H1 (cell line): ENCODE measurements around the gene DCTN2. TPM values are rescaled to one million over a fixed set of nuclear protein-coding genes. Genes with fewer than 3 reads are reported as not detected.

Experiments
- BRCA1 ChIP-seq: IDR thresholded peaks from 2 replicates; pipeline ENCODE4 v1.6.1; 2012; ENCODE audit warnings: low read depth, low read length, improper control_type of control experiment
- CHD2 ChIP-seq: IDR thresholded peaks from 2 replicates; pipeline ENCODE4 v1.6.1; 2012; ENCODE audit warnings: low read length, improper control_type of control experiment
- CREB1 ChIP-seq: IDR thresholded peaks from 2 replicates; pipeline ENCODE4 v1.6.1; 2012; ENCODE audit warnings: inconsistent platforms
- EGR1 ChIP-seq: IDR thresholded peaks from 2 replicates; pipeline ENCODE4 v1.6.1; 2011; ENCODE audit warnings: low read depth, low read length, borderline replicate concordance
- EP300 ChIP-seq, 2 experiments: IDR thresholded peaks; 1 replicate in 1 of 2; 2 replicates in 1 of 2; pipeline ENCODE4 v1.6.1; 2011 to 2012; ENCODE audit warnings: low read depth in 2 of 2, low read length in 2 of 2, mild to moderate bottlenecking in 2 of 2, borderline replicate concordance in 1 of 2, inconsistent platforms in 1 of 2, moderate library complexity in 1 of 2
- EZH2 ChIP-seq: fragments of 200-600 bp; sonication (generic); IDR thresholded peaks from 2 replicates; pipeline ENCODE4 v1.7.1; 2012; ENCODE audit warnings: low read depth, mild to moderate bottlenecking, moderate library complexity, low read length, inconsistent platforms; ENCODE audit not compliant: severe bottlenecking
- HDAC2 ChIP-seq, 2 experiments: fragments of 300-600 bp in 1 of 2; sonication (generic) in 1 of 2; IDR thresholded peaks; 2 replicates each; pipeline ENCODE4 v1.6.1; 2011 to 2012; ENCODE audit warnings: low read depth in 2 of 2, low read length in 2 of 2, mild to moderate bottlenecking in 2 of 2, moderate library complexity in 2 of 2, borderline replicate concordance in 1 of 2, inconsistent platforms in 1 of 2
- KDM4A ChIP-seq: IDR thresholded peaks from one replicate; pipeline ENCODE4 v1.7.1; 2012; ENCODE audit warnings: low read depth, mild to moderate bottlenecking, moderate library complexity, low read length, inconsistent platforms; ENCODE audit not compliant: severe bottlenecking
- KDM5A ChIP-seq: fragments of 200-600 bp; IDR thresholded peaks from 2 replicates; pipeline ENCODE4 v1.7.1; 2012; ENCODE audit warnings: mild to moderate bottlenecking, low read length, inconsistent platforms, mixed read lengths
- POLR2A ChIP-seq, 2 experiments: IDR thresholded peaks; 1 replicate in 1 of 2; 2 replicates in 1 of 2; pipeline ENCODE4 v1.6.1; 2011; ENCODE audit warnings: low read depth in 2 of 2, low read length in 2 of 2, mild to moderate bottlenecking in 2 of 2; ENCODE audit errors: control extremely low read depth in 1 of 2
- POLR2AphosphoS5 ChIP-seq: IDR thresholded peaks from 2 replicates; pipeline ENCODE4 v1.6.1; 2011; ENCODE audit warnings: low read depth, low read length
- RBBP5 ChIP-seq: IDR thresholded peaks from 2 replicates; pipeline ENCODE4 v1.7.1; 2012; ENCODE audit warnings: low read depth, mild to moderate bottlenecking, inconsistent platforms, low read length, moderate library complexity, borderline replicate concordance
- SIN3A ChIP-seq, 2 experiments: IDR thresholded peaks in 1 of 2; conservative IDR thresholded peaks in 1 of 2; 2 replicates each; pipeline ENCODE4 v1.6.1; 2011 to 2012; ENCODE audit warnings: low read length in 2 of 2, improper control_type of control experiment in 1 of 2, low read depth in 1 of 2, mild to moderate bottlenecking in 1 of 2
- SIRT6 ChIP-seq: IDR thresholded peaks from one replicate; pipeline ENCODE4 v1.7.1; 2012; ENCODE audit warnings: low read length, inconsistent platforms
- SP1 ChIP-seq: IDR thresholded peaks from 2 replicates; pipeline ENCODE4 v1.6.1; 2011; ENCODE audit warnings: low read depth, low read length
- SP4 ChIP-seq: IDR thresholded peaks from 2 replicates; pipeline ENCODE4 v1.6.1; 2012; ENCODE audit warnings: low read length, inconsistent platforms
- TBP ChIP-seq: IDR thresholded peaks from 2 replicates; pipeline ENCODE4 v1.6.1; 2011; ENCODE audit warnings: low read depth, low read length, improper control_type of control experiment
- TEAD4 ChIP-seq: IDR thresholded peaks from 2 replicates; pipeline ENCODE4 v1.6.1; 2012; ENCODE audit warnings: low read depth, low read length, inconsistent platforms, mixed read lengths
- YY1 ChIP-seq: IDR thresholded peaks from 2 replicates; pipeline ENCODE4 v1.6.1; 2011; ENCODE audit warnings: low read depth, mild to moderate bottlenecking, low read length
- polyA plus RNA-seq, 7 experiments: library from polyadenylated mRNA; depleted of rRNA in 3 of 7; stranded (reverse) in 5 of 7; unstranded in 2 of 7; fragments of >200 nt in 5 of 7; fragments of 200-250 nt in 2 of 7; gene quantifications; 1 replicate in 5 of 7; 2 replicates in 1 of 7; 4 replicates in 1 of 7; pipeline versions ENCODE4 v1.2.1 to v1.2.3, GENCODE V29; 2011 to 2013; ENCODE audit warnings: missing spikeins in 2 of 7, mixed read lengths in 2 of 7
- total RNA-seq: library from RNA; stranded (reverse); fragmentation: NEBNext Ultra II Directional; extraction: Animal tissue kit (Norgen Biotek cat#: 25700); gene quantifications from 2 replicates; pipeline ENCODE4 v1.2.1, GENCODE V29; 2021
- TF ChIP-seq, protein P1 (sequence below): IDR thresholded peaks from 2 replicates; pipeline ENCODE4 v1.6.1; 2012; ENCODE audit warnings: inconsistent platforms
- TF ChIP-seq, protein P2 (sequence below): IDR thresholded peaks from 2 replicates; pipeline ENCODE4 v1.6.1; 2012; ENCODE audit warnings: inconsistent platforms
- TF ChIP-seq, protein P3 (sequence below): IDR thresholded peaks from 2 replicates; pipeline ENCODE4 v1.6.1; 2011; ENCODE audit warnings: low read length, improper control_type of control experiment

The DCTN2 gene
- total and polyA plus RNA-seq, 2 of the 8 experiments (the other 6 are each of a cell fraction or from before 2014, with no cell fraction given), result 90.3 to 91.9 TPM

DNA sequence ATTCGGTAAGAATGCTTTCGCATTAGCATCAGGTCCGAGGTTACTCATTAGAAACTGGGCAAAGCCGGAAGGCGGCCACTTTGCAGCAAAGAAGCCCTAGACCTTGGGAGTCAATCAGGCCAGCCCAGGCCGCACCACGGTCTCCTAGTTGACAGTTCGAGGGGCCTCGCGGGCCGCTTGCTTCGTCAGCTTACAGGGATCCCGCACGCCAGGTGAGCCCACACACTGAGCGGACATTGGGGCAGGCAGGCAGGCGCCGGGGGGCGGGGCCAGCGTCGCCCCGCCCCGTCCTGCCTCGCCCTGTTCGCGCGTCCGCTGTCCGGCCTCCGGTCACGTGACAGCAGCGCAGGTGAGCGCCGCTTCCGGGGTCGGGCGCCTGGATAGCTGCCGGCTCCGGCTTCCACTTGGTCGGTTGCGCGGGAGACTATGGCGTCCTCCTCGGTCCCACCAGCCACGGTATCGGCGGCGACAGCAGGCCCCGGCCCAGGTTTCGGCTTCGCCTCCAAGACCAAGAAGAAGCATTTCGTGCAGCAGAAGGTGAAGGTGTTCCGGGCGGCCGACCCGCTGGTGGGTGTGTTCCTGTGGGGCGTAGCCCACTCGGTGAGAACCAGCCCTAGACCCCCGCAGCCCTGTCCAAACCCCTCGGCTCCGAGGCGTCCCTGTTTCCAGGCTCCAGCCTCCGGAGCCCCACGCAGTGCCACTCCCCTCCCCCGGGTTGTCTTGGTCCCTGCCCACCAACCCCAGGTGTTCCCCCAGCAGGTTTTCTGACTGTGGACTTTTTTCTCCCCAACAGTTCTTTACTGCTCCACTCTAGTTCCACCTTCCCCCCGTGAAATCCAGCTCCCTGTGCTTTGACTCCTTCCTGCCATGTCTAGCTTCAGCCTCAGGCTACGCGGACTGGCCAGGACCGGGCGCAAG, 44.1 kb upstream of the DCTN2 start, which contains the start of gene PIP4K2C (continued):
- TF ChIP-seq TBP, result peak; percentile 59; the same call in 1 of the 2 replicates
- peak; percentile 70; the same call in 1 of the 2 replicates for TF ChIP-seq YY1
- no peak for TF ChIP-seq EGR1
- no peak for TF ChIP-seq SIRT6
- TF ChIP-seq EZH2, result peak; percentile 22
- TF ChIP-seq CHD2, result no peak
- TF ChIP-seq HDAC2 (IDR thresholded peaks at IDR 0.05; ENCODE audit: borderline replicate concordance in 1 of 2, low read depth in 2 of 2, low read length in 2 of 2), result 0 out of 4 replicates have a peak, but pooled peaks of 1 of the 2 experiments have one; percentile 83
- 0 out of 2 replicates have a peak, but pooled peaks have one; percentile 22 for TF ChIP-seq TEAD4
- TF ChIP-seq CREB1, result peak; percentile 59
- TF ChIP-seq, protein P1, sequence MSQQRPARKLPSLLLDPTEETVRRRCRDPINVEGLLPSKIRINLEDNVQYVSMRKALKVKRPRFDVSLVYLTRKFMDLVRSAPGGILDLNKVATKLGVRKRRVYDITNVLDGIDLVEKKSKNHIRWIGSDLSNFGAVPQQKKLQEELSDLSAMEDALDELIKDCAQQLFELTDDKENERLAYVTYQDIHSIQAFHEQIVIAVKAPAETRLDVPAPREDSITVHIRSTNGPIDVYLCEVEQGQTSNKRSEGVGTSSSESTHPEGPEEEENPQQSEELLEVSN, result peak; percentile 31
- TF ChIP-seq SP1, result peak; percentile 21; the same call in 1 of the 2 replicates
- 0 out of 2 replicates have a peak, but pooled peaks have one; percentile 19 for TF ChIP-seq KDM5A
- peak; percentile 71 to 95; a peak in 3 of 4 replicates for TF ChIP-seq SIN3A (conservative IDR thresholded peaks at IDR 0.05 in 1 of 2, IDR thresholded peaks at IDR 0.05 in 1 of 2; ENCODE audit: low read depth in 1 of 2, low read length in 2 of 2)
- peak; percentile 91; the same call in 1 of the 2 replicates for TF ChIP-seq RBBP5
- TF ChIP-seq, protein P2, sequence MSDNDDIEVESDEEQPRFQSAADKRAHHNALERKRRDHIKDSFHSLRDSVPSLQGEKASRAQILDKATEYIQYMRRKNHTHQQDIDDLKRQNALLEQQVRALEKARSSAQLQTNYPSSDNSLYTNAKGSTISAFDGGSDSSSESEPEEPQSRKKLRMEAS, result peak; percentile 82
- TF ChIP-seq SP4, result peak; percentile 78
- peak; percentile 42 to 67 for TF ChIP-seq POLR2A (IDR thresholded peaks at IDR 0.05; ENCODE audit: control extremely low read depth in 1 of 2, low read depth in 2 of 2, low read length in 2 of 2)
- peak; percentile 58 for TF ChIP-seq POLR2AphosphoS5
- TF ChIP-seq, protein P3, sequence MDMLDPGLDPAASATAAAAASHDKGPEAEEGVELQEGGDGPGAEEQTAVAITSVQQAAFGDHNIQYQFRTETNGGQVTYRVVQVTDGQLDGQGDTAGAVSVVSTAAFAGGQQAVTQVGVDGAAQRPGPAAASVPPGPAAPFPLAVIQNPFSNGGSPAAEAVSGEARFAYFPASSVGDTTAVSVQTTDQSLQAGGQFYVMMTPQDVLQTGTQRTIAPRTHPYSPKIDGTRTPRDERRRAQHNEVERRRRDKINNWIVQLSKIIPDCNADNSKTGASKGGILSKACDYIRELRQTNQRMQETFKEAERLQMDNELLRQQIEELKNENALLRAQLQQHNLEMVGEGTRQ, result peak; percentile 97
- TF ChIP-seq BRCA1, result no peak
- TF ChIP-seq EP300 (IDR thresholded peaks at IDR 0.05; ENCODE audit: borderline replicate concordance in 1 of 2, low read depth in 2 of 2, low read length in 2 of 2), result no peak
- TF ChIP-seq KDM4A, result peak; percentile 76
